SK-N-SH (cell line): Measurements from ENCODE around the gene MGA. TPM values are rescaled to one million over a fixed set of nuclear protein-coding genes. Genes with fewer than 3 reads are reported as not detected.

Experiments
- CTCF ChIA-PET: fragments of 300-600, 350-600 bp; formaldehyde crosslinking; extraction: SDS; loops from one replicate; lab custom pipeline; 2021; lab: Yijun Ruan, JAX
- POLR2A ChIA-PET: fragments of 350-600 bp; sonication (Branson Sonifier 250); formaldehyde crosslinking; extraction: SDS; loops from one replicate; lab custom pipeline; 2020; ENCODE audit warnings: antibody characterized with exemption, inconsistent platforms; lab: Yijun Ruan, JAX
- DNase-seq: peaks from one replicate; pipeline ENCODE4 v3.0.0; 2012
- H2AFZ ChIP-seq: fragments of 200-600 bp; sonication (generic); 2 replicates; pipeline ENCODE4 v1.8.1; 2016; ENCODE audit warnings: antibody characterized with exemption, mild to moderate bottlenecking, low read depth
- H3F3A ChIP-seq: fragments of 200-600 bp; sonication (generic); replicated peaks from 2 replicates; pipeline ENCODE3; 2016; ENCODE audit warnings: antibody characterized with exemption, mild to moderate bottlenecking; ENCODE audit not compliant: insufficient read depth
- H3K27ac ChIP-seq, 2 experiments: fragments of 200-500 bp in 1 of 2; fragments of 200-600 bp in 1 of 2; sonication (Bioruptor generic) in 1 of 2; sonication (generic), shearing (Covaris generic) in 1 of 2; 2 replicates each; pipeline versions ENCODE4 v1.5.1 to v1.6.1; 2014 to 2016; ENCODE audit warnings: low read depth in 2 of 2, inconsistent platforms in 1 of 2, low read length in 1 of 2, mild to moderate bottlenecking in 1 of 2, mixed read lengths in 1 of 2
- H3K27me3 ChIP-seq: fragments of 200-600 bp; sonication (generic), shearing (Covaris generic); 2 replicates; pipeline ENCODE4 v1.6.1; 2016; ENCODE audit warnings: mixed run types; ENCODE audit not compliant: insufficient read depth
- H3K36me3 ChIP-seq, 2 experiments: fragments of 200-500 bp in 1 of 2; fragments of 200-600 bp in 1 of 2; sonication (Bioruptor generic) in 1 of 2; sonication (generic) in 1 of 2; replicated peaks in 1 of 2; 2 replicates each; pipeline versions ENCODE3 to v1.5.1; 2014 to 2016; ENCODE audit warnings: low read length in 1 of 2, mild to moderate bottlenecking in 1 of 2; ENCODE audit not compliant: insufficient read depth in 2 of 2, control insufficient read depth in 1 of 2
- H3K4me1 ChIP-seq, 2 experiments: fragments of 200-500 bp in 1 of 2; fragments of 200-600 bp in 1 of 2; sonication (Bioruptor generic) in 1 of 2; sonication (generic), shearing (Covaris generic) in 1 of 2; 2 replicates each; pipeline versions ENCODE4 v1.5.1 to v1.6.1; 2014 to 2016; ENCODE audit warnings: low read depth in 1 of 2, low read length in 1 of 2, mixed run types in 1 of 2; ENCODE audit not compliant: insufficient read depth in 2 of 2, control insufficient read depth in 1 of 2
- H3K4me2 ChIP-seq: fragments of 200-600 bp; sonication (generic), shearing (Covaris generic); 2 replicates; pipeline ENCODE4 v1.6.1; 2017; ENCODE audit warnings: mixed run types
- H3K4me3 ChIP-seq, 2 experiments: fragments of 200-500 bp in 1 of 2; fragments of 200-600 bp in 1 of 2; sonication (Bioruptor generic) in 1 of 2; sonication (generic), shearing (Covaris generic) in 1 of 2; 2 replicates each; pipeline versions ENCODE4 v1.5.1 to v1.8.1; 2014 to 2016; ENCODE audit warnings: low read depth in 2 of 2, inconsistent platforms in 1 of 2, low read length in 1 of 2, mild to moderate bottlenecking in 1 of 2, mixed read lengths in 1 of 2, moderate library complexity in 1 of 2
- H3K79me2 ChIP-seq: fragments of 200-600 bp; sonication (generic); 2 replicates; pipeline ENCODE4 v1.8.1; 2017; ENCODE audit warnings: mild to moderate bottlenecking; ENCODE audit not compliant: insufficient read depth
- H3K9ac ChIP-seq: fragments of 200-600 bp; sonication (generic); 2 replicates; pipeline ENCODE4 v1.6.1; 2017; ENCODE audit warnings: mixed run types
- H3K9me2 ChIP-seq: fragments of 200-600 bp; sonication (generic); 2 replicates; pipeline ENCODE4 v1.6.1; 2017; ENCODE audit warnings: mixed run types
- H3K9me3 ChIP-seq: fragments of 200-600 bp; sonication (generic); 2 replicates; pipeline ENCODE4 v1.6.1; 2017; ENCODE audit warnings: mixed run types, mild to moderate bottlenecking, moderate library complexity
- H4K20me1 ChIP-seq: fragments of 200-600 bp; sonication (generic); 2 replicates; pipeline ENCODE4 v1.6.1; 2017; ENCODE audit warnings: mild to moderate bottlenecking, mixed run types; ENCODE audit not compliant: insufficient read depth
- EP300 ChIP-seq, 2 experiments: IDR thresholded peaks; 2 replicates each; pipeline versions ENCODE4 v1.4.0 to v1.6.1; 2012; ENCODE audit warnings: borderline replicate concordance in 1 of 2, low read depth in 1 of 2, low read length in 1 of 2
- FOXJ3 ChIP-seq: sonication (generic); formaldehyde crosslinking; IDR thresholded peaks from 2 replicates; pipeline ENCODE4 v1.5.1; 2020; ENCODE audit warnings: mild to moderate bottlenecking, missing genetic modification reagents
- FOXM1 ChIP-seq: IDR thresholded peaks from 2 replicates; pipeline ENCODE4 v1.4.0; 2012; ENCODE audit warnings: low read depth, mild to moderate bottlenecking
- NRF1 ChIP-seq: IDR thresholded peaks from 2 replicates; pipeline ENCODE4 v1.6.1; 2012; ENCODE audit warnings: low read depth, mild to moderate bottlenecking, low read length
- PBX3 ChIP-seq: IDR thresholded peaks from 2 replicates; pipeline ENCODE4; 2012
- POLR2AphosphoS5 ChIP-seq: IDR thresholded peaks from 2 replicates; pipeline ENCODE4 v1.6.1; 2012; ENCODE audit warnings: low read depth, low read length
- RAD21 ChIP-seq: IDR thresholded peaks from 2 replicates; pipeline ENCODE4 v1.6.1; 2012; ENCODE audit warnings: mild to moderate bottlenecking, low read length
- RCOR1 ChIP-seq: fragments of 150-350 bp; IDR thresholded peaks from 2 replicates; pipeline ENCODE4 v1.6.1; 2017; ENCODE audit warnings: antibody characterized with exemption, low read length
- SIN3A ChIP-seq: IDR thresholded peaks from 2 replicates; pipeline ENCODE4 v1.6.1; 2012; ENCODE audit warnings: low read depth, mild to moderate bottlenecking, low read length, moderate library complexity, borderline replicate concordance
- YY1 ChIP-seq: IDR thresholded peaks from 2 replicates; pipeline ENCODE4 v1.4.0; 2012; ENCODE audit warnings: low read depth, mild to moderate bottlenecking
- WGBS: methylation state at CpG from one replicate; pipeline ENCODE4 v1.1.6; 2017; ENCODE audit warnings: low lambda C conversion rate; 5-methylcytosine and 5-hydroxymethylcytosine counted together
- polyA plus RNA-seq, 3 experiments: library from polyadenylated mRNA; depleted of rRNA; stranded (reverse); fragments of >200 nt; gene quantifications; 2 replicates each; pipeline ENCODE4 v1.2.3, GENCODE V29; 2012
- TF ChIP-seq, protein P1 (sequence below): IDR thresholded peaks from 2 replicates; pipeline ENCODE4 v1.4.0; 2012; ENCODE audit warnings: low read depth, borderline replicate concordance
- TF ChIP-seq, protein P2 (sequence below): IDR thresholded peaks from 2 replicates; pipeline ENCODE4 v1.4.0; 2012; ENCODE audit warnings: low read depth, borderline replicate concordance
- TF ChIP-seq, protein P3 (sequence below): IDR thresholded peaks from 2 replicates; pipeline ENCODE4 v1.4.0; 2012; ENCODE audit warnings: low read depth

The MGA gene
- polyA plus RNA-seq, 1 of the 3 experiments (the other 2 are of a cell fraction), result 2.3 TPM

DNA sequence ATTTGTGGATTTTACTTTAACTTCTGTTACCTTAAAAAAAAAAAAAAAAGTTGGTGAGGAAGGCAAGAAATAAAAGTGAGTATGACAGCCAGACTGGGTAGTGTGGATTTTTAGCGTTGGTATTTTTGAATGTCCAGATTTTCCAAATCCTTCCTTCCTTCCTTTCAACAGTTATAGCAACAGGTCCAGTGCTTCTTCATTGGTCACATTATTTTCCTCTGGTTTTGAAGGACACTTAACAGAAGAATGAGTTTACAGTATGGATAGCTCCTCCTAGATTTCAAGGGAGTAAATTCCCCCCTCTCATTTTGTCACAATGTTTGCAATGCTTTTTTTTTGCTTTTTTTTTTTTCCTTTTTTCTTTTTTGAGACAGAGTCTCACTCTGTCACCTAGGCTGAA, 120.5 kb downstream of the MGA start:
- H3K9ac ChIP-seq, result no peak overlapping the region
- ChIA-PET CTCF (interaction anchor here (0.9 to 2.8 kb wide), 4 partner anchors 8 to 124 kb away, joined by 3 to 9 read pairs (median 6); no protein-coding TSS in a partner anchor), POLR2A (no interaction called here)
- H3K4me2 ChIP-seq, result no peak overlapping the region
- H2AFZ ChIP-seq, result no peak overlapping the region
- H3K9me3 ChIP-seq, result no peaks in the 10 kb centered on the region
- DNase-seq, result no peak
- no peak overlapping the region for H3K4me3 ChIP-seq
- WGBS, result 90% methylated on average over 1 of the region's 1 CpG
- TF ChIP-seq, protein P1, sequence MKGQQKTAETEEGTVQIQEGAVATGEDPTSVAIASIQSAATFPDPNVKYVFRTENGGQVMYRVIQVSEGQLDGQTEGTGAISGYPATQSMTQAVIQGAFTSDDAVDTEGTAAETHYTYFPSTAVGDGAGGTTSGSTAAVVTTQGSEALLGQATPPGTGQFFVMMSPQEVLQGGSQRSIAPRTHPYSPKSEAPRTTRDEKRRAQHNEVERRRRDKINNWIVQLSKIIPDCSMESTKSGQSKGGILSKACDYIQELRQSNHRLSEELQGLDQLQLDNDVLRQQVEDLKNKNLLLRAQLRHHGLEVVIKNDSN, result no peak
- no peak for TF ChIP-seq PBX3
- no peak for TF ChIP-seq FOXJ3 (CRISPR knock-in tag)
- no peak for TF ChIP-seq NRF1
- no peak for TF ChIP-seq YY1
- no peak for TF ChIP-seq SIN3A
- no peak for TF ChIP-seq FOXM1
- no peak for TF ChIP-seq RAD21
- peaks cover 87% of the 10 kb centered on the region for H3K79me2 ChIP-seq
- H3F3A ChIP-seq, result peaks cover 5% of the 10 kb centered on the region
- no peaks in the 10 kb centered on the region for H3K9me2 ChIP-seq
- H4K20me1 ChIP-seq, result no peaks in the 10 kb centered on the region
- peaks cover 6 to 30% of the 10 kb centered on the region in 2 experiments for H3K4me1 ChIP-seq
- no peaks in the 10 kb centered on the region for H3K36me3 ChIP-seq
- no peaks in the 10 kb centered on the region for H3K27me3 ChIP-seq
- H3K27ac ChIP-seq, result no peak overlapping the region

DNA sequence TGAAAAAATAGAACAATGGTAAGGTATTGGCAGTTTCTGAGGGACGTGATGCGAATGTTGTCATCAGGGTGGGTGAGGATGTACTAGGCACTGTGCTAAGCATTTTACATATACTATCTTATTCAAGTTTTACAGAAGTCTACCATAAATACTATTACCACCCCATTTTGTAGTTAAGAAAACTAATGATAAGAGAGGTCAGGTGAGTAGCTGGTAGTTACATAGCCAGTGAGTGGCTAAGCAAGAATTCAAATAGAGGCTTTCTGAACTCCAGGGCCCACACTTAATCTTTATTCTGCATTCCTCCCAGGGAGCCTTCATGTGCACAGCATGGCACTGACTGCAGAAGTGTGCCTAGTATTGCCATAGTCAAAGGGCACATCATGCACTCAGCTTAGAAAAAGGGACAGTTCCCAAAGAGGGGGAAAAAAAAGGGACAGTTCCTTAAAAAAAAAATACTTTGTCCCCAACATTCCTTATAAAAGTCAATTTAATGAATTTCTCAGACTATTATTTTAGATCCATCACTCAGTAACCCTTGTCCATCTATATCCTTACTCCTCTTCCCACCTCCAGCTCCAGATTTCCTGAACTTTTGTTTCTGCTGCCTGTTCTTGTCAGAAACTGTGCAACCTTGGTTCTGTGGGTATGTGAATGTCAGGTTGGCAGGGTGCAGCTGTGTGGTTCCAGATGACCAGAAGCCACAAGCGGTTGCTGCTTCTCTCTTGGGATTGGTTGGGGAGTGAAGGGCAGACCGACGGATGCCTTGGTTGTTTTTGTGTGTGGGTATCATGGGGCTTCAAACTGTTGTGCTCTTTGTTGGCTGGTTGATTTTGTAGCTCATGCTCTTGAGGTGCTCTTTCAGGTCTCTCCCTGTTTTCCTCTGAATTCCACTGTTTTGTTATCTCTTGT, 122.4 kb downstream of the MGA start:
- peaks cover 0 to 18% of the 10 kb centered on the region in 2 experiments; a peak in 2 of 4 replicates for H3K4me1 ChIP-seq
- CTCF ChIA-PET, result interaction anchor here (0.7 to 2.8 kb wide), 4 partner anchors 8 to 122 kb away, joined by 3 to 10 read pairs (median 6); partner anchors contain the start of gene MAPKBP1
- H3K27ac ChIP-seq, result no peak overlapping the region
- no peak overlapping the region for H3K9ac ChIP-seq
- no peak overlapping the region for H3K4me2 ChIP-seq
- no peaks in the 10 kb centered on the region for H3K36me3 ChIP-seq
- no peaks in the 10 kb centered on the region for H4K20me1 ChIP-seq
- TF ChIP-seq RCOR1, result no peak
- TF ChIP-seq POLR2AphosphoS5, result no peak
- TF ChIP-seq, protein P2, sequence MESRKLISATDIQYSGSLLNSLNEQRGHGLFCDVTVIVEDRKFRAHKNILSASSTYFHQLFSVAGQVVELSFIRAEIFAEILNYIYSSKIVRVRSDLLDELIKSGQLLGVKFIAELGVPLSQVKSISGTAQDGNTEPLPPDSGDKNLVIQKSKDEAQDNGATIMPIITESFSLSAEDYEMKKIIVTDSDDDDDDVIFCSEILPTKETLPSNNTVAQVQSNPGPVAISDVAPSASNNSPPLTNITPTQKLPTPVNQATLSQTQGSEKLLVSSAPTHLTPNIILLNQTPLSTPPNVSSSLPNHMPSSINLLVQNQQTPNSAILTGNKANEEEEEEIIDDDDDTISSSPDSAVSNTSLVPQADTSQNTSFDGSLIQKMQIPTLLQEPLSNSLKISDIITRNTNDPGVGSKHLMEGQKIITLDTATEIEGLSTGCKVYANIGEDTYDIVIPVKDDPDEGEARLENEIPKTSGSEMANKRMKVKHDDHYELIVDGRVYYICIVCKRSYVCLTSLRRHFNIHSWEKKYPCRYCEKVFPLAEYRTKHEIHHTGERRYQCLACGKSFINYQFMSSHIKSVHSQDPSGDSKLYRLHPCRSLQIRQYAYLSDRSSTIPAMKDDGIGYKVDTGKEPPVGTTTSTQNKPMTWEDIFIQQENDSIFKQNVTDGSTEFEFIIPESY, result no peak
- TF ChIP-seq, protein P3, sequence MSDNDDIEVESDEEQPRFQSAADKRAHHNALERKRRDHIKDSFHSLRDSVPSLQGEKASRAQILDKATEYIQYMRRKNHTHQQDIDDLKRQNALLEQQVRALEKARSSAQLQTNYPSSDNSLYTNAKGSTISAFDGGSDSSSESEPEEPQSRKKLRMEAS, result no peak
- TF ChIP-seq EP300 (IDR thresholded peaks at IDR 0.05; ENCODE audit: borderline replicate concordance in 1 of 2, low read depth in 1 of 2, low read length in 1 of 2), result no peak
- H3K4me3 ChIP-seq, result no peak overlapping the region
- H3K9me3 ChIP-seq, result no peaks in the 10 kb centered on the region
- WGBS, result 98% methylated on average over 5 of the region's 5 CpGs
- H2AFZ ChIP-seq, result no peak overlapping the region
- peaks cover 5% of the 10 kb centered on the region for H3F3A ChIP-seq
- peaks cover 86% of the 10 kb centered on the region for H3K79me2 ChIP-seq
- DNase-seq, result no peak
- POLR2A ChIA-PET, result no interaction called here
- H3K27me3 ChIP-seq, result no peaks in the 10 kb centered on the region
- no peaks in the 10 kb centered on the region for H3K9me2 ChIP-seq
